NOMO-1 (cell line): Measurements from ENCODE around the gene IFITM1.
A peak's percentile ranks its signal among the peaks of the same experiment; 100 is the strongest.
"Not testable (repeated sequence)": the region's sequence is repeated elsewhere in the genome, so short reads cannot be mapped to it uniquely, and the experiment has no call there.

Experiments used
- DNase-seq, 2 experiments: peaks; one replicate each; lab custom pipeline; 2025; ENCODE audit not compliant: unreplicated experiment in 2 of 2; lab: John Stamatoyannopoulos, UW

IFITM1 gene

DNA sequence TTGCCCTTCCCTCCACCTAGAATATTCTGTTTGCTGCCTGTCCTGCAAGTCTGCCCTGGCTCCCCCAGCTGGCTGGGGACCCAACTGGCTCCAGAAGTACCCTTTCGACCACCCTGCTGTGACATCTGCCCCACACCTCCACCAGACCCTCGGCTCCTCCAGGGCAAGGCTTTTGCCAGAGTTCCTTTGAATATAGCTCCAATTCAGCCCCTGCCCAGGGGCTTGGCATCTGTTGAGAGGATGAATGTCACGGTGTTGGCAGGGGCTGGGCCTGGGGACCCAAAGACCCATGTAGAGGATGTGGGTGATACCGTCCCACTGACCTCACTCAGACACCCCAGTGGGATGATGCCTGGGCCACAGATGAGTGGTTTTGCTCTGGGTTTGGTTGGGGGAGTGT, 31.7 kb upstream of the IFITM1 start:
- DNase-seq = no peak

DNA sequence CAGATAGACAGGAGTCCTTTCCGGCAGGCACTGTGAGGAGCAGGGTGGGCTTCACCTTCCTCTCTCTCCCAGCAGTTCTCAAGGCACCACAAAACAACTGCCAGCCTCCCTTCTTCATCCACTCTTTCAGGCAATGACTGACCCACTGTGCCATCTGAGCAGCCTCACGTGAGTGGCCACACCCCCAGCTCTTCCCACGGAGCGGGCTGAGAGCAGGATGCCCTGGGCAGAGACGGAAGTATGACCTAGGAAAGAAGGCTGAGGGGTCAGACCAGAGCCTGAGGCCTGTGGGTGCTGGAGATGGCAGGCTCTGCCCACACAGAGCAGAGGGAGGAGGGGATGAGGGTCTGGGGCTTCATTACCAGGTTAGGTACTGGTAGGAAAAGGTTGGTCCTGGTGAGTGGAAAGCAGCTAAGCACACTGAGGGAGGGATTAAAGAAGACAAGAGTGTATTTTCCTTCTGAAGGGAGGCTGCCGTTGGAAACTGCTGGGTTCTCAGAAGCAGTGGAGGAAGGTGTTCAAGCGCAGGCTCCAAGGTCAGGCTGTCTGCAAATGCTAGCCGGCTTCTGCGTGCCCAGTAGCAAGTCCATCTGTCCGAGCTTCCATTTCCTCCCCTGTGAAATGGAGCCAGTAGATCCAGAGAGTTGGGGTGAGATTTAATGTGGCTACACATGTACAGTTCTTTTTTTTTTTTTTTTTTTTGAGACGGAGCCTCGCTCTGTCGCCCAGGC, 31.0 kb upstream of the IFITM1 start:
- DNase-seq = no peak

DNA sequence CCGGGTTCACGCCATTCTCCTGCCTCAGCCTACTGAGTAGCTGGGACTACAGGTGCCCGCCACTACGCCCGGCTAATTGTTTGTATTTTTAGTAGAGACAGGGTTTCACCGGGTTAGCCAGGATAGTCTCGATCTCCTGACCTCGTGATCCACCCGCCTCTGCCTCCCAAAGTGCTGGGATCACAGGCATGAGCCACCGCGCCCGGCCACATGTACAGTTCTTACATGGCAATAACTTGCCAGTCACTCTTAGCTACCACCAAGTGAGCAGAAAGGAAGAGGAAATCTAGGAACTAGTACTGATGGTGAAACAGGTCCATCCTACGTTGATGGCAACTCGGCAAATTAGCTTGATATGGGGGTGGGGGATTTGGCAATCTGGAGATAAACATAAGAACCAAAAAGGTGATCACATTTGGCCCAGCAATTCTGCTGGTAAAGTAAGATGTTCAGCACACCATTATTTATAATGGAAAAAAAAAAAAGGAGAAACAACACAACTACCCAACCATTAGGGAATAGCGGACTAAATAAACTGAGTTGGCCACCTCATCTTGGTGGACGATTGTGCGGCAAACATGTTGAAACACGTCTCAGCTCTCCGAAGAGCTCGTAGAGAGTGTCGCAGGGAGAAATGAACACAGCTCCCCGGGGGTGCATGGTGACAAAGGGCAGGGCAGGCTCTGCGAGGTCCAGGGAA, 30.3 kb upstream of the IFITM1 start:
- peak; percentile 8 to 31 for DNase-seq

DNA sequence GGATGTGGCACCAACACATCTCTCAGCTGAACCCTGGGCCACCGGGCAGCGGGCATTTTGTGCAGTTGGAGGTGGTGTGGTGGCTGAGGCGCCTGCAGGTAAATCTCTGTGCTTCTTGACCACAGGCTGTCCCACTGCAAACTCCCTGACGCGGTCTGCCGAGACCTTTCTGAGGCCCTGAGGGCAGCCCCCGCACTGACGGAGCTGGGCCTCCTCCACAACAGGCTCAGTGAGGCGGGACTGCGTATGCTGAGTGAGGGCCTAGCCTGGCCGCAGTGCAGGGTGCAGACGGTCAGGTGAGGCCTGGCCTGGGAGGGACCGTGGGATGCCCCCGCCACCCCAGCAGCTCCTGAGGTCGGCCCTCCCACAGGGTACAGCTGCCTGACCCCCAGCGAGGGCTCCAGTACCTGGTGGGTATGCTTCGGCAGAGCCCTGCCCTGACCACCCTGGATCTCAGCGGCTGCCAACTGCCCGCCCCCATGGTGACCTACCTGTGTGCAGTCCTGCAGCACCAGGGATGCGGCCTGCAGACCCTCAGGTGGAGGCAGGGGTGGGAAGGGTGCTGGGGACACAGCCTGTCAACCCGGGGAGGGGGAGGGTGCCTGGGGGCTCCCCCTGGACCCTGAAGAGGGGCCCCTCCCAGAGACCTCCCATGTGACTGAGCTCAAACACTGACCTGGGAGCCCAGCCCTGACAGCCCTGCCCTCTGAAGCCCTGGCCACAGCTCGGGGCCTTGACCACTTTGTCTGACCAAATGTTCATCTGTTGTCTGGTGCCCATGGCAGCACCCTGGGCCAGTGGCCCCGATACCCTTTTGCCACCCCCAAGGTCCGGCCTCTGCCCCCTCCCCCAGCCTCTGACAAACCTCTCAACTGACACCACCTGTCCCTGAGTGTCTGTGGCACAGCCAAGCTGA, 29.5 kb upstream of the IFITM1 start:
- no peak for DNase-seq

DNA sequence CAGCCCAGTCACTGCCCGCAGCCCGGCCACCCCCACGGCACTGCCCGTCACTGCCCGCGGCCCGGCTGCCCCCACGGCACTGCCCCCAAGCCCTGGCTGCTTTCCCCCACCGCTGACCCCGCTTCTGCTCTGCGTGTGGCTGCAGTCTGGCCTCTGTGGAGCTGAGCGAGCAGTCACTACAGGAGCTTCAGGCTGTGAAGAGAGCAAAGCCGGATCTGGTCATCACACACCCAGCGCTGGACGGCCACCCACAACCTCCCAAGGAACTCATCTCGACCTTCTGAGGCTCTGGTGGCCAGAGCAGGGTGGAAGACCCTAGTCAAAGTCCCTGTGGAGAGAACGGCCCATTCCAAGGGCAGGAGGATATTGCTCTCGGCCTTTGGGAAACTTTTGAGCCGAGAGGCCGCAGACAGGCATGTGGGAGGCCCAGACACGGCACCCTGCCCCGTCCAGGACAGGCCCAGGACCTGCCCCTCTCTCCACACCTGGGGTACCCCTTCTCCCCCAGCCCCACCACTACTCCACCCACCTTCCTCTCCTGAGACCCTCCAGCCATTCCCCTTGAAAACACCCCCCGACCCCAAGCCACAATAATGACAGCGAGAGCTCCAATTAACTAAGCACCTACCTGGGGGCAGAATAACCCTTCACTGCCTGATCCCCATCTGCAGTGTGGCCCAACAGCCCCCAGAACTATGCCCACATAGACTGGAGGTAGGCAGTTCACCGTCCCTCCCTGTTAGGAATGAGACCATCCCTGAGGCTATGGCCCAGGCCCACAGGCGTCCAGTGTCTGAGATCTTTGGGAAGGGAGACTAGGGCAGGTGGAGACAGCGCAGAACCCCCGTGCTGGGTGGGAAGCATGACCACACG, 28.6 kb upstream of the IFITM1 start:
- DNase-seq = no peak

DNA sequence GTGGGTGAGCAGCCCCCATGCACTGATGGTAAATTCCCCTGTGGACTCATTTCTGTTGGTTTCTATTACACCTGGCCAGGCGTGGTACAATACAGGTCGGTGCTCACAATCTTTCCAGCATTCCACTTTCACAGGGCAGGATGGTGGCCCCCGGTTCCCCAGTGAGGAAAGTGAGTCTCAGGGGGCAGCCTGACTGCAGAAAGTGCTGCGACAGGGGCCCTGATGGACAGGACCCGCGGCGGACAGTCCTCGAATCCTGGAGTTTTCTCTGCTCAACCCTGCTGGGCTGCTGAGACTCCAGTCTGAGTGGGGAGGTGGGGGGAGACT, 28.0 kb upstream of the IFITM1 start:
- no peak for DNase-seq

DNA sequence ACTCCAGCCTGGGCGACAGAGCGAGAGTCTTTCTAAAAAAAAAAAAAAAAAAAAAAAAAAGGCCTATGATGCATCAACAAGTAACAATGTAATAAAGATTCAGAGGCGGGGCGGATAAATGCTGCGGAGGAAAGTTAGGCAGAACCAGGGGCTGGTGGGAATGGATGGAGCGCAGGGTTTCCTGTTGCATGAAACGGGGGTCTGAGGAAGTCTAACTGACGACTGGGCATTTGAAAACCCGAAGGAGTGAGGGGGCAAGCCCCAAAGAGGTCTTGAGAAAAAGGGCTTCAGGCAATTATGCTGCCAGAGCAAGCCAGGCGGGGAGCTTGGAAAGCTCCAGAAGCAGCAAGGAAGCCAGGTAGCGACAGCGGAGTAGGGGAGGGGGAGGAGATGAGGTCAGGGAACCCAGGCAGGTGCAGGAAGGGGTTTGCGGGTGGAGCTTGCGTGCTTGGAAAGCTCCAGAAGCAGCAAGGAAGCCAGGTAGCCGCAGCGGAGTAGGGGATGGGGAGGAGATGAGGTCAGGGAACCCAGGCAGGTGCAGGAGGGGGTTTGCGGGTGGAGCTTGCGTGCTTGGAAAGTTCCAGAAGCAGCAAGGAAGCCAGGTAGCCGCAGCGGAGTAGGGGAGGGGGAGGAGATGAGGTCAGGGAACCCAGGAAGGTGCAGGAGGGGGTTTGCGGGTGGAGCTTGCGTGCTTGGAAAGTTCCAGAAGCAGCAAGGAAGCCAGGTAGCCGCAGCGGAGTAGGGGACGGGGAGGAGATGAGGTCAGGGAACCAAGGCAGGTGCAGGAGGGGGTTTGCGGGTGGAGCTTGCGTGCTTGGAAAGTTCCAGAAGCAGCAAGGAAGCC, 26.6 kb upstream of the IFITM1 start:
- not testable (repeated sequence) for DNase-seq

DNA sequence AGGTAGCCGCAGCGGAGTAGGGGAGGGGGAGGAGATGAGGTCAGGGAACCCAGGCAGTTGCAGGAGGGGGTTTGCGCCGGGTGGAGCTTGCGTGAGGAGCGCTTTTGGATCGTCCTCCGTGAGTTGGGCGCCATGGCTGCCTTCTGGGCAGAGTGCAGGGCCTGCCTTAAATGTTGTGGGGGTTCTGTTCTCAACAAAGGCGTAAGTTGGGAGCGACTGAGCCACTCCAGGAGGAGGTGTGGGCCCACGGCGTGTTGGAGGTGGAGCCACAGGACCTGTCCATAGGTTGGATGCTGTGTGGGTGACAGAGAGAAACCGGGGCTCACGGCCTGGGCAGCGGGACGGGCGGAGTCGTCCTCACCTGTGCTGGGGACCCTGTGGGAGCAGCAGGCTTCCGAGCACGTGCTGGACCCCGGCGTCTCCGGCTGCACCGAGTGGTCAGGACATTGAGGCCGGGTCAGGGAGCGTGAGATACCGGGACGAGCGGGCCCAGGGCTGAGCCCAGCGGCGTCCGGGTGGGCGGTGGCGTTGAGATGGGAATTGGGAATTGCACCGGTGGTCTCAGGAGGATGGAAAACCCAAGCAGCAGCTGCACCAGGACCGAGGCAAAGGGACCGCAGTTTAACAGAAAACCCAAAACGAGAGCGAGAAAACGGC, 25.9 kb upstream of the IFITM1 start:
- DNase-seq = no peak

DNA sequence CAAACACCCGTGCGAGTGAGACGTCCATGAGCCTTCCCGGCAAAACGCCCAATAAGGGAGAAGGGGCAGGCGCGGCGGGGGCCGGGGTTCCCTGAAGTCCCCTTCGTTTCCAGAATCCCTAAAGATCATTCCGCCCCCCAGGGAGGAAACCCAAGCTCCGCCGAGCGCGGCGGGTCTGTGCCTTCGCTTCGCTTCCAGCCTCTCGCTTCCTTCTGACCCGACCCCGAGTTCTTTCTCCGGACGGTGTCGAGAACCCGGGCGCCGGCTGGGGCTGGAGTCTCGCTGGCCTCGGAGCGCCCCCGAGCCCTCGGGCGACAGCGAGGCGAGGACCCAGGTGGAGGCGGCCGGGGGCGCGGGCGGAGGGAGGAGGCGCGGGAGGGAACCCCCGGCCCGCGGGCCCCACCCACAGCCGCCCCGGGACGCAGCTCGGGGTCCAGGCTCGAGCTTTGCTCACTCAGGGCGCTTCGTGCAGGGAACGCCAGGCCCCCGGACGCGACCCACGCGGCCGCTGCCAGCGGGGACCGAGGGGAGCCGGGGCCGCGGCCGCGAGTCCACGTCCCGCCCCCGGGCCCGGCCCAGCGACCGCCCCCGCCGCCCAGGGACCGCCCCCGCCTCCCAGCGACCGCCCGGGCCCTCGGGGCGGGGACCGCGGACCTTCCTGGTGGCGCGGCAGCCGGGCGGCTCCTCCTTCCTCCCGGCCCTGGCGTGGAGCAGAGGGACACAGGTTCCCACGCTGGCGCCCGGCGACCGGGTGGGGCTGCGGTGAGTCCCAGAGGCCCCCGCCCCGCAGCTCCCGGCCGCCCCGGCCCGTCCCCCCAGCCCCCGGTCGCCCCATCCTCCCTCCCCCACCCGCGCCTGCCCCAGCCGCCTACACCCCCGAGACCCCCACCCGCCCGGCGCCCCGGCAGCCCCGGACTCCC, 25.1 kb upstream of the IFITM1 start, which contains the start of gene PGGHG:
PGGHG (plus strand) TSS at position 649 of the 920 bp plus-strand sequence. CDS start 691 bp downstream, outside the sequence.
- DNase-seq = peak; percentile 28 to 57

DNA sequence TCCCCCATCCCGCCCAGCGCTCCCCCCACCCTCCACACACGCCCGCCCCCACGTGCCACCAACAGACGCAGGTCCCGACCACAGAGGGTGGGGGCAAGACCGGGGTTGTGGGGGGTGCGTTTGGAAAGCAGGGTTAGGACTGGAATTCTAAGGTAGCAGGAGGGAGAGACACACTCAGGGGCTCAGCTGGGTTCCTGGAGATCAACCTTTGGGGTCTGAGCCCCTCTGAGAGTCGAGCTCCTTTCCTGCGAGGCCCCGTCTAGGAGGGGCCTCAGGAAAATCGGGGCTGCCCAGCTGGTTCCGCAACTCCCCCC, 24.5 kb upstream of the IFITM1 start:
- DNase-seq = no peak

DNA sequence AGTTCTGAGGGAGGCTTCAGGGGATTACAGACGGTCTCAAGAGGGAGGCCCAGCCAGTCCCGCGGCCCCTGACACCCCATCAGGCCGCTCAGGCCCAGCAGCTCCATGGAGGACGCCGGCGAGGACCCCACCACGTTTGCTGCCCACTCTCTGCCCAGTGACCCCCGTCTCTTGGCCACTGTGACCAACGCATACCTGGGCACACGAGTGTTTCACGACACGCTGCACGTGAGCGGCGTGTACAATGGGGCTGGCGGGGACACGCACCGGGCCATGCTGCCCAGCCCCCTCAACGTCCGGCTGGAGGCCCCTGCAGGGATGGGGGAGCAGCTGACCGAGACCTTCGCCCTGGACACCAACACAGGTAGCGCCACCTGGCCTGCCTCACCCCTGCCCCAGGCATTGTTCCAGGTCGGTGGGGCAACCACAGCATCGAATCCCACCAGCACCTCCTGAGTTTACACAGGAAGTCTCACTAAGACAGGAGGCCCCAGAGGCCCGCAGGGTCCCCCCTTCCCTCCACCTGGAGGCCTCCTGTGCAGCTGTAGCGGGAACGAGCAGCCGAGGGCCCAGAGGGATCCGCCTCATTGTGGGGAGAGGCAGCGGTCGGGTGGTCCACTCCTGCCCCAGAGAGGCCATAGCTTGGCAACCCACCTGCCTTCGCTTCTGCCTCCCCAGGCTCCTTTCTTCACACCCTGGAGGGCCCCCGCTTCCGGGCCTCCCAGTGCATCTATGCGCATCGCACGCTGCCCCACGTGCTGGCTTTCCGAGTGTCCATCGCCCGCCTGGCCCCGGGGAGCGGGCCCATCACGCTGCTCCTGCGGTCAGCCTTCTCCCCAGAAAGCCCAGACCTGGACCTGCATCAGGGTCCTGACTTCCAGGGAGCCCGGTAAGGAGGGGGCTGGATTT, 23.9 kb upstream of the IFITM1 start:
- DNase-seq = no peak

DNA sequence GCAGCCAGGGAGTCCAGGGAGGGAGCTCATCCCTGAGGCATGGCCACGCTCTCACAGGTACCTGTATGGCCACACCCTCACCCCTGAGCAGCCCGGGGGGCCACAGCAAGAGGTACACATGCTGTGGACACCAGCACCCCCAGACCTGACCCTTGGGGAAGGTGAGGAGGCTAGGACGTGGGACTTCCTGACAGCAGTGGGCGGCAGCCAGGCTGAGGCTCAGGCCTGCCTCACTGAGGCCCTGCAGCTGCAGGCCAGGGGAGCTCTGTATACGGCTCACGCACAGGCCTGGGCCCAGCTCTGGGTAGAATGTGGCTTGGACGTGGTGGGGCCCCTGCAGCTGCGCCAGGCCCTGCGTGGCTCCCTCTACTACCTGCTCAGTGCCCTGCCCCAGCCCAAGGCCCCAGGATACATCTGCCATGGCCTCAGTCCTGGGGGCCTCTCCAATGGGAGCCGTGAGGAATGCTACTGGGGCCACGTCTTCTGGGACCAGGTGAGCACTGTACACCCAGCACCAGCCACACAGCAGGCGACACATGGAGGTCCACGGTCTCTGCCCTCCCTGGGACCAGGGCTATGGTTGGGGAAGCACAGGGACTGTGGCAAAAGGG, 23.1 kb upstream of the IFITM1 start:
- DNase-seq = no peak

DNA sequence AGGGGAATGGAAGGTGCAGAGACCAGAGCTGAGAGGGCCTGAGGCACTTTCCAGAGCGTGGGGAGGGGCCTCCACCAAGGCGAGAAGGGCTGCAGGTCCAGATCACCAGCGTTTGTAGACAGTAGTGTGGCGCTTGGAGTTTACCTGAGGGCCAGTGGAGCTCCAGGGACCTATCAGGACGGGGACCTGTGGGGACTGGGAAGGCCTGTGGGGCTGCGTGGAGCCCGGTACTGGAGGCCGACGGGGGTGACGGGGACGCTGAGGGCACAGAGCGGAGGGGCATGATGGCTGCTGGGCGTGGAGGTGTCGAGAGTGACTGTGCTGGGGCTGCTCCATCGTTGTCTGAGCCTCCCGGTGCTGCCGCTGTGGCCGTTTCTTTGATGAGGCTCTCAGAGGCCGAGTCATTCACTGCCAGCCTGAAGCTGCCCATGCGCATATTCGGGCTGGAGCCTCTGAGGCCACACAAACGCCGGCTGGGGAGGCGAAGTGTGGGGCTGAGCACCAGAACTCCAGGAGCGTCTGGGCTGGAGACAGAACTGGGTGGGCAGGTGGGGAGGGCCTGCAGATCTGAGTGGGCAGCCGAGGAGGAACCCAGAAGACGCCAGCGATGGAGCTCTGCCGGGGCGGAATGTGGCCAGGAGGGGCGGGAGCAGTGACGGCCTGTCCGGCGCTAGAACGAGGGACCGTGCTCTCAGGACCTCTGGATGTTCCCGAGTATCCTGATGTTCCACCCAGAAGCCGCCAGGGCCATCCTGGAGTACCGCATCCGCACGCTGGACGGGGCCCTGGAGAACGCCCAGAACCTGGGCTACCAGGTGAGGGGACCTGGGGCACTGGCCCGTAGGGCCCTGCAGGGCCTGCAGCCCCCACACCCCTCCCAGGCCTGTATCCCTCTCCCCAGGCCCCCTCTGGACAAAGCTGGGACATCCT, 22.3 kb upstream of the IFITM1 start:
- DNase-seq = no peak

DNA sequence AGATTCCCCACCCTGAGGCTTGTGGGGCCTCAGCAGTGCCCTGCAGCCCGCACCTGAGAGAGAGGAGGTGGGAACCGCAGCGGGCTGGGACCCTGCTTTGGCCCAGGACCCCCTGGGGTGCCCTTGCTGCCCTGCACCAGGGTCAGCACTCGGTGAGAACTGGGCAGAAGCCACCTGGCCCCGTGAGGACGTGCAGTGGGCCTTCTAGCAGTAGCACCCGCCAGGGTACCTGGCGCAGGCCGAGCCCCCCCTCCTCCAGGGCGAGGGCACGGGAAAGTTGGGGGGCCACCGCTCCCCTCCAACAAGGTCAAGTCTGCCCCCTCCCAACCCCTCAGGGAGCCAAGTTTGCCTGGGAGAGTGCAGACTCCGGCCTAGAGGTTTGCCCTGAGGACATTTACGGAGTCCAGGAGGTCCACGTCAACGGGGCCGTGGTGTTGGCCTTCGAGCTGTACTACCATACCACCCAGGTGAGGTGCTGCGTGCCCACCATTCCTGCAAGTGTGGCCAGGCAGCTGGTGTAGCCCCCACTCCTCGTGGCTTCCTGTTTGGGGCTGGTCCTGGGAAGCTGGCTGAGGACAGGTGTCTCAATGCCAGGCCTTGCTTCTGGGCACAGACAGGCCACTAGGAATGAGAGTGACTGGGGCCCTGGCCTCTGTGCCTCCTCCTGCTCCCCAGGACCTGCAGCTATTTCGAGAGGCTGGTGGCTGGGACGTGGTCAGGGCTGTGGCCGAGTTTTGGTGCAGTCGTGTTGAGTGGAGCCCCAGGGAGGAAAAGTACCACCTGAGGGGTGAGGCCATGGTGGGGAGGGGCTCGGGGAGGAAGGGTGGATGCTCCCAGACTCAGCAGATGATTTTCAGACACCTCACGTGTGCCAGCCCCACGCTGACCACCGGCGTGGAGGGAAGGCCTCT, 21.4 kb upstream of the IFITM1 start:
- no peak for DNase-seq
